HG03280 (cell line): Measurements from ENCODE around the gene HEY2.

ENCODE experiments used
- ATAC-seq: cut with Tn5 transposase; IDR thresholded peaks from one replicate; pipeline ENCODE4 v1.9.1; 2021; ENCODE audit warnings: mild to moderate bottlenecking, moderate library complexity; ENCODE audit not compliant: unreplicated experiment

The HEY2 gene

DNA sequence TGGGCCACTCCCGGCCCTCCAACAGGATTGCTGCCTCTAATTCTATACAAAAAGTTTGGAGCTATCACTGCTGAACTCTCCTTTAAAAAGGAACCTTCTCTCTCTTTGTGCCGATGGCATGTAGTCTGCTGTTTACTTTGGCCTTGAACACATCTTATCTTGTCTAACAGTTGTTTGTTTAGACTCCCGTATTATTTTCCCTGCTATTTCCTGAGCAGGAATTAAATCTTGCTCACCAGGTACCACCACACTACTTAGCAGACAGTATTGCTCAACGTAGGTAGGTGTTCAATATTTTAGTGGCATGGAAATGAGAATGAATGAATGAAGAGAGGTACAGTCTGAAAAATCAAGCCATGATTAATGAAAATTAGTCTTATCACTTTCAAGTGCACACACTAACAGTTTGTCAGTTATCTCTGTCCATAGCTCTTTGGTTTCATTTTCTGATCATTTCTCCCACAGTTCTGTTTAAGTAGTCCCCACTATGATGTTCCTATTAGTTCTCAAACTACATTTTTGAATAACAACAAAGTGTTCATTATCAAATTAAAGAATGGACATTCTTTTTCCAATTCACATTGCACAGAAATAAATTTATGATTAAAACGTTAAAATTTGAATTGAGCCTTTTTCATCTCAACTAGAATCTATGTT lies 6.8 kb upstream of the HEY2 start:
- ATAC-seq: no peak

DNA sequence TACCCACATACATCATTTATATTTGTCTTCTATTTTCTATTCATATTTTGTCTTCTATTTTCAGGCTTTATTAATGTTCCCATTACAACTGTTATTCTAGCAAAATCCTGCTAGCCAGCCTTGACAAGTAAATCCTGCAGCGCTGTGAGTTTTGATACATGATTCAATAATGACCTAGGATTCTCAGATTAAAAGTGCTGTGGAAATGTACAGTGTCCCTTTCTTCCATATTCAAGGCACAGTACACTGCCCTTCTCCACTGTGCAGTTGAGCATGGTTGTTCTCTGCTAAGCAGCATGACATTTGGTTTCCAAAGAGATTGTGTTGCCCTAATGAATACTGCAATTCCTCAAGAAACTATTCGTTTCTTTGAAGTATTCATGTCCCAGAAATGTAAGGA lies 5.8 kb upstream of the HEY2 start:
- no peak for ATAC-seq

DNA sequence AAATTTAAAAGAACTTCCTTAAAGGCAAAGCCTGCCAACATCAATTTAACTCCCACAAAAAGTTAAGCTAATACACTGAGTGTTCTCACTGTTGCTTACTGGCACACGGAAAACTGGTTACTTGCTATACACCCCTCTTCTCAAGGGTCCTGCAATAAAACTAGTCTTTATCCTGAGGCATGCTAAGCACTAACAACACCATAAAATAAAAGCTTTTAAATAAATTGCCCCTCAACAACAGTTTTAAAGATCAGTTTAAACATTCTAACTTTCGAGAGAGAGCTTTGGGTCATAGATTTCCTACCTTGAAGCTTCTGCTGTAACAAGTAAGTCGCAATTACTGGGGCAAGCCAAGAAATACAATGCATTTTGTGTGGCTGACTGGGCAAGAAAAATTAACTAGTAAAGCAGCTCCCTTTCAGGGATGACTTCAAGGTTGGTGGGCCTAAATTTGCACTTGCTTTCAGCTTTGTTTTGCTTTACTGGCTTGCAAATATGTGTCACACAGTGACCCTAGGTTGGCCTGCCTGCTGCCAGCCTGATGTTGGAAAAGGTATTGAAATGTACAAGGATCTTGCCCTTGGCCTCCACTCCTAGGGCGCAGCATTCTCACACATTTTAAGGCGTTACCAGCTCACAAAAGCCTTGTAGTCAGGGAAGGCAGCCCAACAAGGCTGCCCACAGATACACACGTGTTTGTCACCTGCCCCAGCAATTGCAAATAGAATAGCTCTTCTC lies 4.0 kb upstream of the HEY2 start:
- ATAC-seq: no peak

- ATAC-seq: no peak
These were observed 3.4 kb upstream of the HEY2 start for GRCh38 chr6:125746019-125746414.

GRCh38 chr6:125746731-125747588 lies 2.5 kb upstream of the HEY2 start:
- peak; percentile 42 for ATAC-seq

DNA sequence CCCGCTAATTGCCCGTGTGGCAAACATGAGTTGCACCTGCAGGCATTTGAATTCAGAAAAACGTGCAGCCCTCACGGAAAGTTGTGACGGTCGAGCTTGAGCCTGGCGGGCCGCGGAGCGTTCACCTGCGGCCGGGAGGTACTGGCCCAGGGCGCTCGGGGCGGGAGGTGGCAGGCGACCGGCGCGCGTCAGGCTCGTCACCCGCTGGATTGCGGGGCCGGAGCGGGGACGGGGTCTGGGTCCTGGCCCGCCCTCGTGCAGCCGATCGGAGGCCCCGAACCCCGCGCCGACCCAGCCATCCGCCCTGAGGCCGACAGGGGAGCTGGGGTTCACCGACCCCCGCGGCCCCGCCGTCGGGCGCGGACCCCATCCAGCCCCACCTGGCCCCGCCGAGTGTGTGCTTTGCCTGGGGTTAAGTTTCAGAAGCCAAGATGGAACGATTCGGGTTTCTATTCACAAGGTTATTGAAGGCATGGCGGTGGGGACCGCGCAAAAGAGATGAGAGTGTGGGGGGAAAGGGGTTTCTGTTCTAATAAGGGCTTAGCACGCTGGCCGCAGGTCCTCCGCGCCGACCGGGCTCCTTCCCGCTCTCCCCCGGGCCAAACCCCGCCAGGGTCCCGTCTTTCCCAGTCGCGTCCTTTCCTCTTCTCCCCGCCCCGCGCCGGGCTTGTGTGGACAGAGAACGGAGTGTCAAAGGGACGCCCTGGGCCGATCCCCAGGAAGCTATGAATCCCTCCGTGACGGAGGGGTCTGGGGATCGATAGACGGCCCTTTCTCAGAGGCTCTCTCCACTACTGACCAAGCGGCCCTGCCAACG lies 1.6 kb upstream of the HEY2 start:
- ATAC-seq: no peak

DNA sequence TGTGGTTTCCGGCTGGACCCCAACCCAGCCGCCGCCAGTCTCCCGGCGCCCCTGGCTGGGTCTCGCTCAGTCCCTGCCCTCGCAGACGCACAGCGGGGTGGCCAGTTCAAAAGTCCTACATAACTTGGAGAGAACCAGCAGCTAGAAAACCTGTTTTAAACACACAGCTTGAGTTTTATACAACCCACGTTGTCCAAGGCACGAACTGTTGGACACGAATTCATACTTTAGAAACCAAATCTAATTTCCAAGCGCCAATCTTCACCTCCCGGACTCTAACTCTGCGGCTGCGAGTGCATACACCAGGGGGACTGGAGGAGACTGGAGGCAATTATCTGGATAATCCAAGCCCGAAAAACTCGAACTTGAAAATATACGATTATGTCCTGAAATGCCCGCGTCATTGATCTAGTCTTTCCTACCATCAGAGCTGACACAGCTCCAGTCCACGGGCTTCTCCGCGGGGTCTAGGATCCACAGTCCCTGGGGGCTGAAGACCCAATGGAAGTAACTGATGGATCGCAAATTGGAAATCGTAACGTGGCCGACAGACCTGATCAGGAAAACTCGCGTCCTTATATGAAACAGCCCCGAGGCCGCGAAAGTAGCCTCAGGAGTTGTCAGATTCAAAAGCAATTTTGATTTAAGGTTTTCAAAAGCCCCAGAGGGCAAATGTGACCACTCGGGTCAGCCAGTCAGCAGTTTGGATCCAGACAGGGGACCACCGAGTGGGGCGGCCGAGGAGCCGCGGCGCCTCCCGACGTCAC lies 843 bp upstream of the HEY2 start:
- no peak for ATAC-seq

DNA sequence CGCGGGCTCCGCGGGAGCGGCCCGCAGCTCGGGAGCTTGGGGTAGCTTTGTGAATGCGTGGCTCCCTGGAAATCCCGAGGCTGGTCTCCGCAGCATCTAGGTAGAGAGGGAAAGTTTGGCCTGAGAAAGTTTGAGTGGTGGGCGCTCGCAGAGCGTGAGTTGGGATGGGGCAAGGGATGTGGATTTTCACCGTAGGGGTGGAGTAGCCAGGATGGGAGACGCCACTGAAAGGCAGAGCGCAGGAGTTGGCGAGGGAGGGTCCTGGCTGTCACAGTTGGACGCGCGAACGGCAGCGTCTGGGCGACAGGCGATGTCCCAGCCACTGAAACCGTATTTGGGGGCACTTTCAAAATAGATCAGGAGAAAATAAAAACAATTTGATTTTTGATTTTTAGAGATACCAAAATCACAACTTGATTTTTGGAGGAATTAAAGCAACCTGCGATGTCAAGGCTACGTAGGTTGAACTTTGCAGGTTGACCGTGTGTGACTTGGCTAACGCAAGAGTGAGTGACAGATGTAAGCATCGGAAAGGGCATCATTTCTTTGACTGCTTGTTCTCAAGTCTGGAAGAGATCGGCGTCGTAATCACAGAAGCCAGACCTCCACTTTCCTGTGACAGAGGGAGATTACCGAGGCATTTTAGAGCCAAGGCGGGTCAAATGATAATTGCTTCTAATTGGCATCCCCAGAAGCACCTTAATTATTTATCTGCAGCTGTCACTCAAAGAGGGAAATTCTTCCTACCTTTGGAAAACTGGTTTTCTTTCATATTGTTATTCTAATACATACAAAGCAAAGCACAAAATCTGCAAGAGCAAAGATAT lies 646 bp downstream of the HEY2 start:
- ATAC-seq: no peak

DNA sequence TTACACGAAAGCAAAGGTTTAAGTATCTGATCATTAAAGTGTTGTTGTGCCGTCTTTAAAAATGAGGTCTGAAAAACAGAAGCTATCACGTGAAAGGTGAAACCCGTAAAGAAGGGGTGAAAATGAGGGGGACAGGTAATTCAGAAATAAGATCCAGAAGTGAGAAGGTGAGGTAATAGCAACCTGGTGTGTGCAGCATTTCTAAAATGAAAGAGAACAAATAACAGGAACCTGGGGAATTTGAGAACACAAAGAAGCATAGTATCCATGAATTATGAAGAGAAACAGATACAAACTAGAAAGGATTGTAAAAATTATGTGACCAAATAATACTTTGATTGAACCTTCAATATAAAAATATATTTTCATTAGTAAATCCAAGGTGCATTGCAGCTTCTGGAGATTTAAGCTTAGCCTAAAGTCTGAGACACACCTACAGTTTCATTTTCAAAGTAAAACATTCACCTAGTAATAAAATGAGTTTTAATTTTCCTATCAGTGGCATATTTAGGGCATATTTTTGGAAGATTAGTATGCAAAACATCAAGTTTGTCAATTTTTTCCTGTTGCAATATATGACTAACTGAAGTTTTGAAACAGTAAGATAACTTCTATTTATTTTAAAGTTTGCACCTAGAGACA lies 1.4 kb downstream of the HEY2 start:
- no peak for ATAC-seq

DNA sequence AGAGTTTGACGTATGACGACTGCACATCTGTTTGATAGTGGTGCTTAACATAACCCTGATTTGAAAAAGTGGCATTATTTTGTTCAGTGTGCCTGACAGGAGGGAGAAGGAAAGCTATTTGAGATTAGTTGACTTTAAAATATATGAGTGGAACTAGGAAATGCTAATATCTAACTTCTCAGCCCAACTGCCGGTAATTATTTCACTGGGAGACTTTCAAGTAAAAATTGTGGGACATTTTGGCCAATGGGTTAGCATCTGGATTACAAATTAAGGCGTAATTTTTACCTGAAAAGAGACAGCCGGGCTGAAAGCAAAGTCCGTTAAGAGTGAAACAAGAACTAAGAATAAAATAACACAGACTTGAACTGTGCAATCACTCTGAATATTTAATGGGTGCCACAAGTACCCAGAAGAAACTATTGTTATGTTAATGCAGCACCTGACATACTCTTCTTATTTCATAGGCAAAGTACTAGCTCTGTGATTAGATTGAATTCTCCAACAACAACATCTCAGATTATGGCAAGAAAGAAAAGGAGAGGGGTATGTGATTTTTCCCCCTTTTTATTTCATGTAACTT lies 2.0 kb downstream of the HEY2 start:
- ATAC-seq: no peak

GRCh38 chr6:125752773-125753172 lies 3.3 kb downstream of the HEY2 start:
- no peak for ATAC-seq

DNA sequence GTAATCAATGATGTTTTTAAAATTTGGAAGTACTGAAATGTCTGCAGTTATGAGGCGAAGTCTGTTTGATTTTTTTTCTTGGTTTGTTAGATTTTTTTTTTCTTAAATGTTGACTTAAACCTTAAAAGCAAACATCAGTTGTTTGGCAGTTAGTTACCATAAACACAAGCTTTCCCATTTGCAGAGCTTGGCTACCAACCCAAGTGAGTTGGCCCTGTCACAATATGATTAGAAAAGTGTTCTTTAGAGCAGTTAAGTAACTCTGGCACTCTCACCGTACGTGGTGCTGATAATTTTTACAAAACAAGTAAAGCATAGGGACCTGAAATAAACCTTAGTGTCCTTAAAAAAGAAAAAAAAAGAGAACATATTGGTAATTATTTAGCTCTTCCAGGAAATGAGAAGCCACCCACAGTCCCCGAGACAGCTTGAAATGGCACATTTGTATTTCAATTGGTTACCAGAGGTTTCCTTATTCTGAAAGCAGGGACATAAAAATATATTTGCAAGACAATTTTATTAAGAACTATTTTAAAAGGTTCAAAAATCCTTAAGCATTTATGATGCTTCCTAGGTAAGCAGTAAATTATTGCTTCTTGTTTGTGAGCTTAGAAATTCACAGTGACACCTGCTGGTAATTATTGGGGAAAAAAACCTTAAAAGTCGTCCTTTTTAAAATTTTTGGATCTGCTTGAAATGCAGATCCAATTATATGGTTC lies 3.9 kb downstream of the HEY2 start:
- ATAC-seq: no peak

GRCh38 chr6:125753937-125754259 lies 4.5 kb downstream of the HEY2 start:
- ATAC-seq: no peak

DNA sequence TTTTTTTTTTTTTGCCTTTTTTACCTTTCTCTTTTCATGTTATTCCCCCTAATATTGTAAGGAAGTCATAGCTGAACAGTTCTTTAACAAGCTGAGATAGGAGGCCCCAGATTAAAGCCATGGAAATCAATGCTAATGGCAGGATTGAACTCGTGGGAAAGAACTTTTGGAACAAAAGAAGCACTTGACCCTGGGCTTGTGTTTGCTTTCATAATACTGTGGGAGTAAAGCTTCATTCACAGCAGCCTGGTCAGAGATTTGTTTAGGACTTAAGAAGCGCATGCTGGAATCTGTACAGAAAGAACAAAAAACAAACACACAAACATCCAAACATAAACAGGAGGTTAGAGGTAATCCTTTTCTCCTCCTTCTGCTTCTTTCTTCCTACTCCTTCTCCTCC lies 5.1 kb downstream of the HEY2 start:
- ATAC-seq: no peak

GRCh38 chr6:125759184-125759902 lies 9.9 kb downstream of the HEY2 start:
- no peak for ATAC-seq

DNA sequence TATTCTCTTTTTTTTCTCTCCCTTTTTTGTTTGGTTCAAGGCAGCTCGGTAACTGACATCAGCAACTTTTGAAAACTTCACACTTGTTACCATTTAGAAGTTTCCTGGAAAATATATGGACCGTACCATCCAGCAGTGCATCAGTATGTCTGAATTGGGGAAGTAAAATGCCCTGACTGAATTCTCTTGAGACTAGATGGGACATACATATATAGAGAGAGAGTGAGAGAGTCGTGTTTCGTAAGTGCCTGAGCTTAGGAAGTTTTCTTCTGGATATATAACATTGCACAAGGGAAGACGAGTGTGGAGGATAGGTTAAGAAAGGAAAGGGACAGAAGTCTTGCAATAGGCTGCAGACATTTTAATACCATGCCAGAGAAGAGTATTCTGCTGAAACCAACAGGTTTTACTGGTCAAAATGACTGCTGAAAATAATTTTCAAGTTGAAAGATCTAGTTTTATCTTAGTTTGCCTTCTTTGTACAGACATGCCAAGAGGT lies 10.6 kb downstream of the HEY2 start:
- ATAC-seq: no peak

DNA sequence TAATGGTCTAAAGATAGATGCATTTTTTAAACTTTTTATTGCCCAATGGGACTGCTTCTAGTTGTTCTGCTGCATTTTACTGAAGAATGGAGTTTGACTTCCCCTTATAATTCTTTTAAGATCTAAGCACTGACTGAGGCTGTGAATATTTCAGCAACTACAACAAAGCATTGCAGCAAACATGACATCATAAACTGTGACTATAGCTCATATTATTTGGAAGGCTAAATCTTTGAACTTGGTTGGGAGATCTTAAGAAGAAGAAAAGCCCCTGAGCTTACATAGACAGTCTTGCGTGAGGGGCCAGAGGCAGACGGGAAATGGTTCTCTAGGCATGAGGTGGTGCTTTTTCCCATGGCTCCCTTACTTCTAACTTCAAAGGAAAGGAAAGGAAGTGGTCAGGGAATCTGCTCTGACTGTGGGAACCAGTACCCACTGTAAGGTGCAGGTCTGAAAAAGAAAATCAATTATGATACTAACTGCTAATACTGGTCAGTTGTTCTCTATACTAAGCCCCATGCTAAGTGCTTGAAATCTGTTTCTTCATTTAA lies 14.8 kb downstream of the HEY2 start:
- no peak for ATAC-seq
